CD4-positive, alpha-beta T cell treated with Interleukin-2 at 100 ng/mL for 4 hours (primary cell): ENCODE results near the gene SH3RF3.

Experiments used
- DNase-seq: peaks from one replicate; pipeline ENCODE4 v3.0.0-alpha.2; 2020; ENCODE audit warnings: low spot score

SH3RF3 gene

GRCh38 chr2:109396202-109397180, 267.5 kb downstream of the SH3RF3 start:
- no peak for DNase-seq

GRCh38 chr2:109397893-109398292, 268.9 kb downstream of the SH3RF3 start:
- no peak for DNase-seq

GRCh38 chr2:109398366-109399015, 269.5 kb downstream of the SH3RF3 start:
- no peak for DNase-seq

GRCh38 chr2:109399066-109399465, 270.1 kb downstream of the SH3RF3 start:
- no peak for DNase-seq

GRCh38 chr2:109400102-109400501, 271.1 kb downstream of the SH3RF3 start:
- no peak for DNase-seq

GRCh38 chr2:109401370-109401769, 272.4 kb downstream of the SH3RF3 start:
- no peak for DNase-seq

- no peak for DNase-seq
Observed at GRCh38 chr2:109402180-109402579, 273.2 kb downstream of the SH3RF3 start.

GRCh38 chr2:109402980-109403840, 274.2 kb downstream of the SH3RF3 start:
- no peak for DNase-seq

- no peak for DNase-seq
Observed at GRCh38 chr2:109403841-109404201, 274.8 kb downstream of the SH3RF3 start.

- no peak for DNase-seq
Observed at GRCh38 chr2:109404681-109405080, 275.7 kb downstream of the SH3RF3 start.

GRCh38 chr2:109405873-109406272, 276.9 kb downstream of the SH3RF3 start:
- DNase-seq = no peak

GRCh38 chr2:109406301-109406700, 277.3 kb downstream of the SH3RF3 start:
- DNase-seq = no peak

GRCh38 chr2:109407276-109408042, 278.5 kb downstream of the SH3RF3 start:
- DNase-seq = no peak

GRCh38 chr2:109408043-109408335, 279.0 kb downstream of the SH3RF3 start:
- DNase-seq = no peak

GRCh38 chr2:109409321-109410038, 280.5 kb downstream of the SH3RF3 start:
- DNase-seq = no peak

GRCh38 chr2:109410039-109410815, 281.2 kb downstream of the SH3RF3 start:
- DNase-seq = no peak

- DNase-seq = no peak
Observed at GRCh38 chr2:109411640-109412325, 282.8 kb downstream of the SH3RF3 start.

- DNase-seq = no peak
Observed at GRCh38 chr2:109415581-109416013, 286.6 kb downstream of the SH3RF3 start.

GRCh38 chr2:109417701-109418335, 288.8 kb downstream of the SH3RF3 start:
- DNase-seq = no peak
